Panc1 (cell line): ENCODE results near the gene SLCO2B1. TPM values are rescaled to one million over a fixed set of nuclear protein-coding genes. Genes with fewer than 3 reads are reported as not detected.

Experiments used
- ATAC-seq: fragments of 200-7000 bp; cut with Tn5 transposase; 2 replicates; pipeline ENCODE4 v1.9.1; 2020; ENCODE audit warnings: mild to moderate bottlenecking, moderate library complexity
- BruUV-seq: library from RNA; stranded (reverse); fragments of 400-500 nt; replicated peaks from 2 replicates; lab custom pipeline; 2021; lab: Mats Ljungman, UMichigan
- CTCF ChIA-PET: fragments of 300-600 bp; sonication (Branson Sonifier 250); formaldehyde crosslinking; loops from one replicate; lab custom pipeline; 2022; ENCODE audit warnings: antibody characterized with exemption; lab: Charles Lee
- POLR2A ChIA-PET: fragments of 300-600 bp; sonication (Branson Sonifier 250); formaldehyde crosslinking; loops from one replicate; lab custom pipeline; 2022; ENCODE audit warnings: antibody characterized with exemption; lab: Charles Lee
- DNase-seq: peaks from one replicate; pipeline ENCODE4 v3.0.0-alpha.2; 2010; ENCODE audit warnings: low read depth, low spot score
- H3K27ac ChIP-seq: 2 replicates; pipeline ENCODE4 v1.5.1; 2011; ENCODE audit warnings: mild to moderate bottlenecking, low read length, inconsistent platforms
- H3K27me3 ChIP-seq: fragments of 200-500 bp; sonication (Bioruptor generic); 2 replicates; pipeline ENCODE4 v1.6.0; 2014; ENCODE audit warnings: low read length, inconsistent platforms; ENCODE audit not compliant: control insufficient read depth, insufficient read depth
- H3K36me3 ChIP-seq: fragments of 200-500 bp; sonication (Bioruptor generic); 2 replicates; pipeline ENCODE4 v1.5.1; 2014; ENCODE audit warnings: inconsistent platforms, mild to moderate bottlenecking, low read length, moderate library complexity; ENCODE audit not compliant: control insufficient read depth, insufficient read depth
- H3K4me1 ChIP-seq: 2 replicates; pipeline ENCODE4 v1.5.1; 2011; ENCODE audit warnings: inconsistent platforms, mild to moderate bottlenecking, low read length, moderate library complexity; ENCODE audit not compliant: control insufficient read depth, insufficient read depth
- H3K4me3 ChIP-seq, 2 experiments: 2 replicates each; pipeline ENCODE4 v1.5.1; 2011 to 2012; ENCODE audit warnings: low read depth in 2 of 2, low read length in 2 of 2, mild to moderate bottlenecking in 2 of 2, inconsistent platforms in 1 of 2, moderate library complexity in 1 of 2
- H3K9me3 ChIP-seq: fragments of 200-500 bp; sonication (Bioruptor generic); 2 replicates; pipeline ENCODE4 v1.5.1; 2014; ENCODE audit warnings: low read depth, mild to moderate bottlenecking, inconsistent platforms, low read length, moderate library complexity; ENCODE audit not compliant: control insufficient read depth, insufficient read depth
- CTCF ChIP-seq: fragments of 450-650 bp; IDR thresholded peaks from 2 replicates; pipeline ENCODE4 v1.5.1; 2017; ENCODE audit warnings: mild to moderate bottlenecking
- POLR2AphosphoS5 ChIP-seq: IDR thresholded peaks from 2 replicates; pipeline ENCODE4 v1.6.1; 2012; ENCODE audit warnings: mild to moderate bottlenecking, low read depth, low read length, moderate library complexity
- REST ChIP-seq, 2 experiments: IDR thresholded peaks; 2 replicates each; pipeline ENCODE4 v1.6.1; 2011 to 2012; ENCODE audit warnings: low read depth in 2 of 2, control low read depth in 1 of 2, low read length in 1 of 2, mild to moderate bottlenecking in 1 of 2, moderate library complexity in 1 of 2; ENCODE audit not compliant: insufficient read depth in 1 of 2
- SIN3A ChIP-seq: IDR thresholded peaks from 2 replicates; pipeline ENCODE4 v1.6.1; 2012; ENCODE audit warnings: low read depth, mild to moderate bottlenecking, low read length, moderate library complexity, borderline replicate concordance; ENCODE audit not compliant: insufficient read depth
- TCF7L2 ChIP-seq: IDR thresholded peaks from 2 replicates; pipeline ENCODE4 v1.6.1; 2011; ENCODE audit warnings: mild to moderate bottlenecking, low read depth, low read length, inconsistent platforms
- in situ Hi-C: cut with HindIII; loops from 2 replicates; pipeline ENCODE4 v1.10.0; 2016; ENCODE audit warnings: low sequenced_read_pairs, low pct_unique_long_range_greater_than_20kb
- intact Hi-C: fragments of 100-400 bp; cut with micrococcal nuclease; formaldehyde crosslinking; loops from one replicate; pipeline ENCODE4 v1.10.0; 2022; ENCODE audit not compliant: unreplicated experiment
- total RNA-seq: library from RNA; stranded (reverse); gene quantifications from one replicate; pipeline ENCODE4 v1.2.1, GENCODE V29; 2021; ENCODE audit not compliant: unreplicated experiment

SLCO2B1 gene
- total RNA-seq, 1 experiment from 2014 or later, result 0.77 TPM

- Histone ChIP-seq H3K27ac (no peak overlapping the region), H3K4me3 (no peak overlapping the region), H3K4me1 (no peaks in the 10 kb centered on the region), H3K27me3 (no peaks in the 10 kb centered on the region), H3K36me3 (no peaks in the 10 kb centered on the region), H3K9me3 (no peaks in the 10 kb centered on the region)
- no peak for DNase-seq
- in situ Hi-C loops (loop anchor here (25.0 kb wide), 1 partner anchor 217 kb away; no protein-coding TSS in a partner anchor), intact Hi-C loops (no loop called here)
- TF ChIP-seq POLR2AphosphoS5 (no peak), TCF7L2 (no peak), SIN3A (no peak), CTCF (no peak), REST (IDR thresholded peaks at IDR 0.05; ENCODE audit: insufficient read depth in 1 of 2, low read depth in 2 of 2, low read length in 1 of 2) (no peak)
- CTCF ChIA-PET, result no interaction called here
- POLR2A ChIA-PET, result no interaction called here
- no TSS peak for BruUV-seq
- ATAC-seq, result no peak
Measured at GRCh38 chr11:75229466-75229865, 78.6 kb downstream of the SLCO2B1 start.

- Histone ChIP-seq H3K27ac (no peak overlapping the region), H3K27me3 (no peaks in the 10 kb centered on the region), H3K4me3 (no peak overlapping the region), H3K4me1 (no peaks in the 10 kb centered on the region), H3K36me3 (no peaks in the 10 kb centered on the region), H3K9me3 (no peaks in the 10 kb centered on the region)
- no TSS peak for BruUV-seq
- ATAC-seq (no peak), DNase-seq (no peak)
- POLR2A ChIA-PET, result no interaction called here
- CTCF ChIA-PET, result interaction anchor here (0.6 kb wide), 1 partner anchor 25 kb away, joined by 3 read pairs; no protein-coding TSS in a partner anchor
- TF ChIP-seq TCF7L2, result no peak
- TF ChIP-seq POLR2AphosphoS5, result no peak
- no peak for TF ChIP-seq SIN3A
- TF ChIP-seq REST (IDR thresholded peaks at IDR 0.05; ENCODE audit: insufficient read depth in 1 of 2, low read depth in 2 of 2, low read length in 1 of 2), result no peak
- TF ChIP-seq CTCF, result no peak
- in situ Hi-C loops (loop anchor here (25.0 kb wide), 1 partner anchor 218 kb away; no protein-coding TSS in a partner anchor), intact Hi-C loops (no loop called here)
Measured at GRCh38 chr11:75230621-75231020, 79.7 kb downstream of the SLCO2B1 start.
